ENCODE measurements around the gene KCNQ2.

Gene KCNQ2

DNA sequence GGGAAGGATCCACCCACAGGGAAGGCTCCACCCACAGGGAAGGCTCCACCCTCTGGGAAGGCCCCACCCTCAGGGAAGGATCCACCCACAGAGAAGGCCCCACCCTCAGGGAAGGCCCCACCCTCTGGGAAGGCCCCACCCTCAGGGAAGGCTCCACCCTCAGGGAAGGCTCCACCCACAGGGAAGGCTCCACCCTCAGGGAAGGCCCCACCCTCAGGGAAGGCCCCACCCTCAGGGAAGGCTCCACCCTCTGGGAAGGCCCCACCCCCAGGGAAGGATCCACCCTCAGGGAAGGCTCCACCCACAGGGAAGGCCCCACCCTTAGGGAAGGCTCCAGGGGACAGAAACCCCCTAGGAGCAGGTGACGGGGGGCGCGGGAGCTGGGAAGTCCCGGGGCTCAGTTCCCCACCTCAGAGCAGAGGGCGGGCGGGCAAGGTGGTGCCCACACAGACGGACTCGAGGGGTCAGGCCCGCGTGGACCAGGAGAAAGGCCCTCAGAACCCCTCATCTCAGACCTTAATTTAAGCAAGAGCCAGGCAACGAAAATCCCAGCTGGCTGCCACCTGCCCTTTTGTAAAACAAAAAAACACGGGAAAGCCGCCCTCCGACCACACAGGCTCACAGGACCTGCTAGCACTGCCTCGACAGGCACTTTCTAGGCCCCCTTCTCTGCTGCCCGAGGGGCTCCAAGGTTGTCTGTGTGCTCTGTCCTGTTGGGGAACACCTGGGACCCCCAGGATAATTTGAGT lies 39.7 kb downstream of the KCNQ2 start:
- no peak for DNase-seq

DNA sequence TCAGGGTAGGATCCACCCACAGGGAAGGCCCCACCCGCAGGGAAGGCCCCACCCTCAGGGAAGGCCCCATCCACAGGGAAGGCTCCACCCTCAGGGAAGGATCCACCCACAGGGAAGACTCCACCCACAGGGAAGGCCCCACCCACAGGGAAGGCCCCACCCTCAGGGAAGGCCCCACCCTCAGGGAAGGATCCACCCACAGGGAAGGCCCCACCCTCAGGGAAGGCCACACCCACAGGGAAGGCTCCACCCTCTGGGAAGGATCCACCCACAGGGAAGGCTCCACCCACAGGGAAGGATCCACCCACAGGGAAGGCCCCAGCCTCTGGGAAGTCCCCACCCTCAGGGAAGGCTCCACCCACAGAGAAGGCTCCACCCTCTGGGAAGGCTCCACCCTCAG lies 40.5 kb downstream of the KCNQ2 start:
- DNase-seq, result no peak

DNA sequence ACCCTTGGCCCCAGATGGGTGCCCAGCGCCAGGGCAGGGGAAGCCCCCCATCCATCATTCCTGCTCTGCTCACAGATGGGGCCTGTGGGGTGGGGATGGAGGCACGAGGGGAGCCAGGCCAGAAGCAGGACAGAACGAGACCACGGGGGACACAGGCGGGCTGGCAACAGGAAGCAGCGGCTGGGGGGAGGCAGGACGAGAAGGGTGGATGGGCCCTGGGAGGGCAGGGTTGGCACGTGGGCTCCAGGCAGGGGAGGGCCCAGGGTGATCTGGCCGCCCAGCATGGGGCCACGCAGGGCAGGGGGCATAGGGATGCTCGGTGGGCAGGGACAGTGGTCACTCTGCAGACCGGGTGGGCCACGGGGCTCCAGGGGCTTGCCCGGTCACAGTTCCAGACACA lies 41.6 kb downstream of the KCNQ2 start:
- DNase-seq, result no peak

DNA sequence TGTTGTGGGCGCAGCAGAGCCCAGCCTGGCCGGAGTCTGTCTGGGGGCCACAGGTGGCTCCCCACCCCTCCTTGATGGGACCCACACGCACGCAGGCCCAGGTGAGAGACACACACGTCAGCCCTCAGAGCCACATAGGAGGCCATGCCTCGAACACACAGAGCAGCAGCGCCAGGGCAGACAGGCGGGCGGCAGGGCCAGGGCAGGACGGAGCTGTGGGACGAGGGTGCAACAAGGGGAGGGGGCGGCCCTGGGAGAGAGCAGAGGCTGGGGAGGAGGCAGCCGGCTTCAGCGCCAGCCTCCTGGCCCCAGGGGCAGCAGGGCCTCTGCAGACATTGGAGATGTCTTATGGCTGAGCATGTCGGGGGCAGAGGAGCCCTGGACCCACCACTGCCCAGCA lies 42.5 kb downstream of the KCNQ2 start:
- no peak for DNase-seq

DNA sequence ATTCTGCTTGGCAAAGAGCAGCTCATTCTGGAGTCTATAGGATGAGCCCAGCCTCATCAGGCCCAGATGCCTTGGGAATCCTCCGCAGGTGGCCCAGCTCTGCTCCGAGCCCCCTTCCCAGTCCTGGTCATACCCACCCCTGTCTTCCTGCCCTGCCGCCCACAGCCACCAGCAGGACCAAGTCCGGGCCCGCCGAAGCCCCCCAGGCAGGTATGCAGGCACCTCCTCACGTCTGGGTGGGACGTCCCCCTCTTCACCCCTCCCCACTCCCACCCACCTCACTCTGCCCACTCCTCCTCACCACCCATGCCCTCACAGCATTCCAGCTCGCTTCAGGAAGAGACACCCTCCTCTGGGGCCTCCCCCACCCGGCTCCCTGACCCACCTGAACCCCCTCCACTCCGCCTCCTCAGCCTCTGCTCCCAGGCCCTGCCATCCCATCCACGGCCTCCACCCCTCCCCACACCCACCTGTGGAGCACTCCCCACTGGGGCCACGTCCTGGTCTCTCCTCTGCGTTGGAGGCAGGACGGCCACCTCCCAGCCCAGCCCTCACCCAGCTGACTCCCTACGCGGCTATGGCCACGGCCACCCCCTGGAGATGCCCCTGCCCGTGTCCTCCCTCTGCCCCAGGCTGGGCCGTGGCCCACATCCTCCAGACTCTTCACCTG lies 43.4 kb downstream of the KCNQ2 start:
- no peak for DNase-seq

DNA sequence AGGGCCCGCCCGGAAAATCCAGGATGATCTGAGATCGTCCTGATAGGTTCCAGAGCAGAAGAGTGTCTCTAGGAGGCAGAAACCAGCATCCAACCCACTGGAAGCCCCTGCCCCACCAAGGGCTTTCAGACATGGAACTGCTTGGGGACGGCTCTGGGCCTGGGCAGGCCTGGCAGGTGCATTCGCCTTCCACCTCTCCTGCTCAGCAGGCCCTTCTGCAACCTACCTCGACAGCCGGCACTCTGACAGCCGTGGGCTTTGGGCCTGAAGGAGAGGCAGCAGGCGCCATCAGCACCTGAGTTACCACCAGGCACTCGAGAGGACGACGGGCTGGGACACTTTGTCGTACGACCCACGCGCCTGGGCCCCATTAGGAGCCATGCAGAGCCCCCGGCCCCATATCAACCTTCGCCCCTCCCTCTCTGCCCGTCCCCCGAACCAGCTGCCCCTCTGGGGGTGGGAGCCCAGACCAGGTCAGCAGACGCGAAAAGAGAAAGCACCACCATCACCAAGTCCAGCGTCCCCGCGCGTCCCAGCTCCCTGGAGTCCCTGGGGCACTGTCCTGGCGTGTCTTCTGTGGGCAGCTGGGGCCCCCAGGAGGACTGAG lies 44.6 kb downstream of the KCNQ2 start:
- no peak for DNase-seq

DNA sequence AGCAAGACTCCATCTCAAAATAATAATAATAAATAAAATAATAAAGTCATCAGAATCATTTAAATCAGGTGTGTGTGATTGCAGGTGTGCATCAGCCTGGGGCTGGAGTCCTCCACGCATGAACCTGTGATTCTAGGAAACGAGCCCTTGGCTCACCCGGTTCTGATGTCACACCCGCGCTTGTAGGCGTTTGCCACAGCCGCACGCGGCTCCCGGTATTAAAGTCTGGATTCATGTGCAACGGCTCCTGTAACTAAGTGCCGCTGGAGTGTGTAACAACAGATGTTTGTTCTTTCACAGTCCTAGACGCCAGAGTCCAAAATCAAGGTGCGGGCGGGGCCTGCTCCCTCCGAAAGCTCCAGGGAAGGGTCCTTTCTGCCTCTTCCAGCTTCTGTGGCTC lies 45.2 kb downstream of the KCNQ2 start:
- DNase-seq, result no peak

DNA sequence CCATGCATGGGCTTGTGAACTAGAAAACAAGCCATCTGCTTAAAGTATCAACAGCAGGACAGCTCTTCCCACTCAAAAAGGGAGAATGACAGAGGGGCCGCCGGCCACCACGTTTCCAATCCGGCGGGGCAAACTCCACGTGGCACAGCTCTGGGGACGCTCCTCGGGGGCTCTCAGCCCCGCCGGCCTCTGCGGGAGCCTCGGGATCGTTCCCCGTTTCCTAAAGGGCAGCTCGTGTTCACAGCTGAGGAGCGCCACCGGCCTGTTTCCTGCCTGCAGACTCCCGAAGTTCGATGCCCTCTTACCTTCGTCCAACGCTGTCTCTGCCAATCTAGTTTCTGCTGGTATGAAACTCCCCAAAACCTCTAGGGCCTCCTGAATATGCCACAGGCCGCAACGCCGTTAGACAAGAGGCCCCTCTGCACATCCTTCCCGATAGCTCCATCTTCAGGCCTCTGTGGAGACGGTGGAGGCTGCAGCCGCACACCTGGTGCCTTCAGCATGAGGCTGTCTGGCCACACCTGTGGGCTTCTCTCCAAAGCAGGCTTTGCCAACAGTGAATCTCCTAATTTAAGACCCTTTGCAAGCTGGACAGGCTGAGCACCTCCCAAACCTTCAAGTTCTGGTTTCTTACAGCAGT lies 46.5 kb downstream of the KCNQ2 start:
- DNase-seq, result no peak

DNA sequence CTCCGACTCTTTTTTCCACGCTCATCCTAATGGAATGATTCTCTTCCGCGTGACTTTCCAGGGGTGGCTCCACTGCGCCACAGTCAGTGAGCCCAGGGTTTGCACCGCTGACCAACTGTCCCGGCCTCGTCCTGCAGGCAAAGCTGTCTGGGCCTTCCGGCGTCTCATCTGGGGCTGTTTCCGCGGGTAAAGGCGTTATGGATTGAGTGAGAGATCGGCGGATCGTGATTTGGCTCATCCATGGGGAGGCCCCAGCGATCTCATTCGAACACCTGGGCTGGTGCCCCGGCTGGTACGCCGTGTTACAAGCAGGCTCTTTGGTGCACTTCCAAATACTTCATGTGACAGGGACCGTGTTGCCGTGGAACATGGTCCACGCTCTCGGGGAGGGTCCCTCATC lies 47.8 kb downstream of the KCNQ2 start:
- no peak for DNase-seq

DNA sequence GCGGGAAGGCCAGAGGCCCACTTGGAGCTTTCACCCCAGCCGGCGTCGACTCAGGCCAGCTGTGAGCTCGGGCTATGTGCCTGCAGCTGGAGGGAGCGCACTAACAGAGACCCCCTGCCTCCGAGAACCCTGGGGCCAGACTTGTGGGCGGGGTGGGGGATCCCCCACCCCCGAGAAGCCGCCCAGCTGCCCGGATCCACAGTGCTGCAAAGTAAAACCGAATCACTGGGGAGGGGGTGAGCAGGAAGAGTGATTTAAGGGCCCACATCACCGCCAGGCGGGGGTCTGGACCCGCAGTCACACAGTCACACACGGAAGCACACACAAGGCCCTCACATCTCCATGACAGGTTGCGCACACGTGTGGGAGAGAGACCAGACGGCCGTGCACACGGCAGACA lies 48.7 kb downstream of the KCNQ2 start:
- no peak for DNase-seq

DNA sequence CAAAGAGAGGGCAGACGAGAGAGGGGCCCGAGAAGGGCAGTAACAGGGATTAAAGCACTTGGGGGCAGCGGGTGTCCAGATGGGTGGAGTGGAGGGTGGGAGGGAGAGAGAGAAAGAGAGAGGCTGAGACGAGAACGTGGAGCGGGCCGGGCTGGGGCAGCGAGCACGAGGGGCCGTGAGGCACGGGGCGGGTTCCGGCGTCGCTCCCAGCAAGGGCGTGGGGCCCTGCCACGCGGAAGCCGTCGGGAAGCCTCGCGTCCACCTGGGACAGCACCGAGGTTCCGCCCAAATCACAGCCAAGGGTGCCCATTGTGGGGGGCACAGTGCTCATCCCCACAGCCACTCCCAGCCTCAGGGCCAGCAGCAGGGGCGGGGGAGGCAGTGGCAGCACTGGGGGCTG lies 49.8 kb downstream of the KCNQ2 start:
- no peak for DNase-seq

DNA sequence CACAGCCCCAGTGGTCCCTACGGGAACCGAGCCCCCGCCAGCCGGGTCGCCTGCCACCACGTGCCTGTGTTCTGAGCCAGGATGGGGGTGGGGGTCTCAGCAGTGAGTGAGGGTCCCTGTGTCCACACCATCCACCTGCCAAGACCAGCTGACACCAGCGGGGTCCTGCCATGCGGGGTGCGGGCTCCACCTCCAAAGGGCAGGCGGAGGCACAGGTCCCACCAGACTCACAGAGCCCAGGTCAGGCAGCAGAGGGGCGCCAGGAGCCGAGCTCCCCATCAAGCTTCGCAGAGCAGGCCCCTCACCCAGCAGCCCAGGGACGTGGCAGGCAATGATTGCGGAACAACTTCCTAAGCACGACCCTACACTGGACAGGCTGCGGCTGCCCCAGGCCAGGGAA lies 50.5 kb downstream of the KCNQ2 start:
- DNase-seq, result no peak

DNA sequence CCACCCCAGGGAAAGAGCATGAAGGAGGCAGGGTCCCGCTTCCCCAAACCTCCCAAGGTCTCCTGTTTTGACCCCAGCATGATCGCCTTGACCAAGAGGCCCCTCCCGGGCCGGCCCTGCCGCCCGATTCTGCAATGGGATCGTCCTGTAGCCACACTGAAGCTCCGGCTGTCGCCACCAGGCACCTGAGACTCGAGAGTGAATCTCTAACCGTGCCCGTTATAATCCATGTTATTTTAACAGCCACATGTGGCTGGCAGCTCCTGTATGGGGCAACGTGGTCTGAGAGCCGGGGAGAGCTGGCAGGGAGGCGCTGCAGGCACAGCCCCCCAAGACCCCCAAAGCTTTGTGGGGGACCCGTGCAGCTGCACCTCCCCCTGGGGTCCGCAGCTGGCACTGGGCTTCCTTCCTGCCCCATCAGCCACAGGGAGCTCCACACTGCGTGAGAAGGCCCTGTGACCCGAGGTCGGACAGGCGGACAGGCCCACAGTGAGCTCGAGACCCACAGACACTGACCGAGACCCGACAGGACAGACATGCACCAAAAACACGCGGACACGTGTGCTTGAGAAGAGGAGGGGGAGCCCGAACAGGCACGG lies 51.3 kb downstream of the KCNQ2 start:
- DNase-seq, result no peak

DNA sequence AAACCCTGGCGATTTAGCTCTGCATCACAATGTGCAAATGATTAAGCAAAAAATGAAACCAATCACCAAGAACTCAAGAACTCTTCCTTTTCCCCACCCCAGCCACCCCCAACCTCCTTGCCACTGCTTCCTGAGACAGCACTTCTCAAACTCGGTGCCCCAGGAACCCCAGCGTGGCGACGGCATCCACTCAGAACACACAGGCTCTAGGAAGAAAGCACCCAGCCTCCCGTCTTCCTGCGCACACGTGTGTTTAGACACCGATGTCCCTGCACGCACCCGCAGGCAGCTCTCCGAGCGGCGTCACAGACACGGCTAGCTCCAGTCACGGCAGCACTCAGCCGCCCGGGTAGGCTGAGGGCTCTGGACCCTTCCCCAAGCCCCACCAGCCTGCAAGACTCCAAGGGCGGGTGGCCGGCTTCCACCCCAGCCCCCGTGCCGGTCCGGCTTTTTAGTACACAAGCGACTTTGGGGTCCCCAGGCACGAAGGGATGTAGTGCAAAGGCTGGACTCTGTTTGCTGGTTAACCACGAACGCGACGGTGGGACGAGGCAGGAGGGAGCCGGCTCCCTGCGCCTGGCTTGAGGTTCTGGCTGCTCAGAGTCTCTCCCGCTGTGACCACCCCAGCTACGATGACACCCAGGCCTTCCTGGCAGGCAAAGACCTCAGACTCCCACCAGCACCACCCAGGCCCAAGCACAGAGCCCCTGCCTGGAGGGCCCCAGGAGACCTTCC lies 51.9 kb downstream of the KCNQ2 start:
- no peak for DNase-seq

DNA sequence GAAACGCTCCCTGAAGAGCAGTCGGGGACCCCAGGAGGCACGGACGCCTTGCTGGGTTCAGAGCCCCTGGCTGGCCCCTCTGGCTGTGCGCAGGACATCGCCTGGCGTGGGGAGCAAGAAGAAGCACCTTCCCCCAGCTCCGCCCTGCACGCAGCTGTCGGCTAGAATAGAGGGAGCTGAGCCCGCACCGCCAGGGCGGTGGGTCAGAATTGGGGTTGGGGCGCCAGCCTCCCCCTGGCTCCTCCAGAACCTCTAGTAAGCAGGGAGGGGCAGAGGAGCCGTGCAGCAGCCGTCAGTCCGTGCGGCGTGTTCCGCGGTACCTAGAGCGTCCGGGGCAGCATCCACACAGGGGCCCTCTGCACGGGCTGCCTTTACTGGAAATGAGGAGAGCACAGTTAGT lies 53.2 kb downstream of the KCNQ2 start:
- DNase-seq, result no peak

DNA sequence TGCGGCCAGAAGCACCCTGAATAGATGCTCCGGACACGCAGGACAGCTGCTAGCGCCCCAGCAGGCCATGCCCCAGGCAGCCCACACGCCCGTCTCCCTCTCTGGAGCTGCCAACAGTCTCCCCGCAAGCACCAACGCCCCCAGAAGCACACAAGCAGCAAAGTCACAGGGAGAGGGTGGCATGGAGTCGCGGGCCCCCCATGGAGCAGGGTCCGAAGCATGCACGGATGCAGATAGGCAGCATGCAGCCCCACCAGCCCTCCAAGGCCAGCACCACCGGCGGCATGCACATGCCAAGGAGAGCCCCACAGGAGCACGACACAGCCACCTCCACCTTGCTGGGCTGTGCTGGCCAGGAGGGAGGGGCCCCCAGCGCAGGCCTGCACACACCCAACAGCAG lies 53.8 kb downstream of the KCNQ2 start:
- DNase-seq, result no peak

DNA sequence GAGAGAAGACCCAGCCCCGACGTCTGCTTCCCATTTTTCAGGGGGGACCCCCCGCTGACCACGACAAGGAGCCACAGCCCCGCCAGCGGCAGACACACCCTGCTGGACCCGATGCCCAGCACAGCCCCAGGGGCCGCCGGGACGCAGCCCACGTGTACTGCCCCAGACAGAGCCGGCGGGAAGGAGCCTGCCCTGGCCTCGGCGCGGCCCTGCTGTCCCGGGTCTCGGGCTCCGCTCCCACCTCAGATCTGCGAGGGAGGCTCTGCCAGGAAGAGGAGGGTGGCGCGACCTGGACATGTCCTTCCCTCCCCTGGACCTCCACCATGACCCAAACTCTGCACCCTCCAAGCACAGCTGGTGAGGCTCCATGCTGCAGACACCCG lies 54.7 kb downstream of the KCNQ2 start:
- DNase-seq, result no peak

DNA sequence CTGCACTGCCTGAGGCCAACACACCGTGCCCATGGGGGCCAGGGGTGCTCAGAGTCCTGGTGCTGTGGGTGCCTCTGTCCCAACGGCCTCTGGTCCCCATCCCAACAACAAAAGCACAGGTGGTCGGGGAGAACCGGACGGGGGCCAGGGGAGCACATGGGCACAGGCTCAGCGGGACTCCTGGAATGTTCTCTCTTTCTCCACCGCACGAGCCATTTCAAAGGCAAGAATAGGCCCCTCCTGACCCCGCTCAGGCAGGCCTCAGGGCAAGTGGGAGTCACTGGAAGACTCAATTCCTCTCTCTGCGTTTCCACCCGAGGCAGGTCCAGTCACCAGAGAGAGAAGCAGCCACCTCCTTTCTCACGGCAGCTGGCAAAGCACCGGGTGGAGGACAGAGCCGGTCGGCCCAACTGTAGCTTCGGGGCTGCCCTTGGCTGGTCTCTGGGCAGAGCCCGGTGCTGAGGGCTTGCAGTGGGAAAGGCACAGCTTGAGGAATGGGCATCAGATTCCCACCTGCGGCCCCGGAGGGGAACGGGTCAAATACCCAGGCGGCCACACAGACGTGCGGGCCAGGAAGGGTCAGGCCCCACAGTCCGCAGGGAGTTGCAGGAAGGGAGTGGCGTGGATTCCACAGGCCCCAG lies 55.2 kb downstream of the KCNQ2 start:
- DNase-seq, result no peak

DNA sequence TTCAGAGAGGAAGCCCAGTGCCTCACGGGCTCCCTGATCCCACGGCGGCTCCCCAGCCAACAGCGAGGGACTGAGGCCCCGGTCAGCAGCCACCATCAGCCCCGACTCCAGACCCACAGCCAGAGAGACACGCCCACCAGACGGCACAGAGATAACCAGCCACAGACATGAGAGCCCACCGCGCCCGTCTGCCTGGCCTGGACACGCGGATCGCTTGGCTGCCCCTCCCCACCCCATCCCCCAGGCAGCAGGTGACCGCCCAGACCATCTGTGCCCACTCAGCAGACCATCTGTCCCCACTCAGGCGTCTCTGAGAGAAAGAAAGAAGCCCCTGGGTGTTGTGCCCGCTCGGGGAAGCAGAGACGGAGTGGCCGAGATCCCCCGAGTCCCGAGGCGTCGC lies 55.8 kb downstream of the KCNQ2 start:
- DNase-seq, result no peak

DNA sequence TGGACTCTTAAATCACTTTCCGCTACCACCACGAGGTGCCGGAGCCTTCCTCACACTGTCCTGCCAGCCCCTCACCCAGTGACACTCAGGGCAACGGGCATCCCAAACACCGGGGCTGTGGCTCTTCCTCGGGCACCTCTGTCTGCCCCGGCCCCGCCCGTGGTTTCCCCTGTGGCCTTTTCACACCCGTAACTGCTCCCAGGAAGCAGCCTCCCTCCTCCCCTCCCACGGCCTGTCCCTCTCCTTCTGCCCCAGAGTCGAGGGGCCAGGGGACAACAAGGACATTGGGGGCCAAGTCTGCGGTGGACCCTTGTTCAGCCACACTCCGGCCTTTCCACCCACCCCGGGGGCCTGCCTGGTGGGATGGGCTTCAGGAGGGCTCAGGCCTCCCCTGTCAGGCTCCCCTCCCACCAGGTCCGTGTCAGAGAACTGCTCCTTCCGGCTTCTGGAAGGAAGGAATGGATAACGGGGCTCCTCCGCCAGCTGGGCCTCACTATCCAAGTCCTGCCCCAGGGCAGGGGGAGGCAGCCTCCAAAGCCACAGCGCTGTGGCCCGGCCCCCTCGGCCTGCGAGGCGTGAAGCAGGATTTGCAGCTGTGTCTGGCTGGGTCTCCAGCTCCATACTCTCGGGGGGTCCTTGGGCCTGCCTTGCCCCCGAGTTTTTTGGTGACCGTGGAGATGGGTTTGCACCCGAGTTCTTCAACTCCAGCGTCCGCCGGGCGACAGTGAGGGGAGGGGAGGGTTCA lies 56.6 kb downstream of the KCNQ2 start:
- no peak for DNase-seq

DNA sequence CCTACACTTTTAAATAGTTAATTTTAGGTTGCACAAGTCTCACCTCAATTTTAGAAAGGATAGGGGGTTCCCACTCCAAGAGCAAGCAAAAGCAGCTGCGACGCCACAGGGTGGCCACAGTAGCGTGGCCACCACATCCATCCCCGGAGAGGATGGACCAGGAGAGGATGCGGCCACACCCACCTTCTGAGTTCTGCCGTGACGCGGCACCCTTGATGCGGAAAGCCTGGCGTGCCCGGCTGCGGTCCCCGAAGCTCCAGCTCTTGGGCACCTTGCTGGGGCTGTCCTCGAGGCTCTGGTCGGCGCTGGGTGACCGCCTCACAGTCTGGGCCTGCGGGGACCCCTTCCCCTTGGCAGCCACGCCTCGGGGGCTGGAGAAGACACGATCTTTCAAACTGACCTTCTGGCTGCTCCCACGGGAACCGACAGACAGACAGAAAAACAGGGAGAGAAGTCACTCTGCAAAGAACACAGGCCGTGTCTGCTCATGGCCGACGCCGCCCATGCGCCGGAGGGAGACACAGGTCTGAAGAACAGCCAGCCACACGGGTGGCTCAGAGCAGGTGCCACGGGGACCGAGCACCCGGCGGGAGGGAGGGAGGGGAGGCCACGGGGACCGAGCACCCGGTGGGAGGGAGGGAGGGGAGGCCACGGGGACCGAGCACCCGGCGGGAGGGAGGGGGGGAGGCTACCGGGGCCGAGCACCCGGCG lies 57.6 kb downstream of the KCNQ2 start:
- no peak for DNase-seq
